HEK293 (cell line): Measurements from ENCODE around the gene CALM3.

Experiments used
- KLF16 ChIP-seq: fragments of 450-650 bp; formaldehyde crosslinking; IDR thresholded peaks from 2 replicates; pipeline ENCODE4 v1.5.1; 2017; ENCODE audit warnings: missing biosample characterization, missing genetic modification characterization
- ZNF18 ChIP-seq: fragments of 450-650 bp; formaldehyde crosslinking; IDR thresholded peaks from 2 replicates; pipeline ENCODE4 v1.5.1; 2016; ENCODE audit warnings: missing biosample characterization, missing genetic modification characterization
- ZSCAN18 ChIP-seq: fragments of 450-650 bp; formaldehyde crosslinking; IDR thresholded peaks from 2 replicates; pipeline ENCODE4 v1.5.1; 2016; ENCODE audit warnings: missing biosample characterization, missing genetic modification characterization
- TF ChIP-seq, protein P1 (sequence below): fragments of 450-650 bp; formaldehyde crosslinking; IDR thresholded peaks from 2 replicates; pipeline ENCODE4 v1.5.1; 2016; ENCODE audit warnings: missing biosample characterization, missing genetic modification characterization

- TF ChIP-seq, protein P1, sequence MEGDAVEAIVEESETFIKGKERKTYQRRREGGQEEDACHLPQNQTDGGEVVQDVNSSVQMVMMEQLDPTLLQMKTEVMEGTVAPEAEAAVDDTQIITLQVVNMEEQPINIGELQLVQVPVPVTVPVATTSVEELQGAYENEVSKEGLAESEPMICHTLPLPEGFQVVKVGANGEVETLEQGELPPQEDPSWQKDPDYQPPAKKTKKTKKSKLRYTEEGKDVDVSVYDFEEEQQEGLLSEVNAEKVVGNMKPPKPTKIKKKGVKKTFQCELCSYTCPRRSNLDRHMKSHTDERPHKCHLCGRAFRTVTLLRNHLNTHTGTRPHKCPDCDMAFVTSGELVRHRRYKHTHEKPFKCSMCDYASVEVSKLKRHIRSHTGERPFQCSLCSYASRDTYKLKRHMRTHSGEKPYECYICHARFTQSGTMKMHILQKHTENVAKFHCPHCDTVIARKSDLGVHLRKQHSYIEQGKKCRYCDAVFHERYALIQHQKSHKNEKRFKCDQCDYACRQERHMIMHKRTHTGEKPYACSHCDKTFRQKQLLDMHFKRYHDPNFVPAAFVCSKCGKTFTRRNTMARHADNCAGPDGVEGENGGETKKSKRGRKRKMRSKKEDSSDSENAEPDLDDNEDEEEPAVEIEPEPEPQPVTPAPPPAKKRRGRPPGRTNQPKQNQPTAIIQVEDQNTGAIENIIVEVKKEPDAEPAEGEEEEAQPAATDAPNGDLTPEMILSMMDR (tag by site-specific recombination), result no peak
- TF ChIP-seq ZSCAN18 (tag by site-specific recombination) (no peak), ZNF18 (tag by site-specific recombination) (no peak), KLF16 (no peak)
These were observed 53.6 kb downstream of the CALM3 start for GRCh38 chr19:46654621-46655152.
